Mesendoderm (in vitro differentiated cells): ENCODE results near the gene TNIP1.

ENCODE experiments used
- DNase-seq: peaks from one replicate; pipeline ENCODE4 v3.0.0; 2013
- H2AK5ac ChIP-seq: 2 replicates; pipeline ENCODE4 v1.6.1; 2013; ENCODE audit warnings: low read length, inconsistent platforms
- H2BK120ac ChIP-seq: 2 replicates; pipeline ENCODE4 v1.6.1; 2013; ENCODE audit warnings: low read depth, mild to moderate bottlenecking, low read length, moderate library complexity, mixed read lengths
- H2BK15ac ChIP-seq: replicated peaks from 2 replicates; pipeline ENCODE4 v1.6.1; 2013; ENCODE audit warnings: low read depth, mild to moderate bottlenecking, moderate library complexity
- H2BK5ac ChIP-seq: 2 replicates; pipeline ENCODE4 v1.6.1; 2013; ENCODE audit warnings: low read length, inconsistent platforms
- H3K18ac ChIP-seq: 2 replicates; pipeline ENCODE4 v1.6.1; 2013; ENCODE audit warnings: mild to moderate bottlenecking, low read length, mixed read lengths
- H3K23ac ChIP-seq: one replicate; pipeline ENCODE4 v1.6.1; 2013; ENCODE audit warnings: low read length
- H3K27ac ChIP-seq: 2 replicates; pipeline ENCODE4 v1.5.1; 2013; ENCODE audit warnings: low read depth, mild to moderate bottlenecking, inconsistent platforms, low read length, moderate library complexity
- H3K27me3 ChIP-seq: 2 replicates; pipeline ENCODE4 v1.6.1; 2013; ENCODE audit warnings: low read length, control low read depth, mild to moderate bottlenecking, inconsistent platforms; ENCODE audit not compliant: insufficient read depth, poor library complexity
- H3K36me3 ChIP-seq: 2 replicates; pipeline ENCODE4 v1.6.1; 2013; ENCODE audit warnings: low read length, inconsistent platforms; ENCODE audit not compliant: control insufficient read depth, insufficient read depth
- H3K4ac ChIP-seq: one replicate; pipeline ENCODE4 v1.6.1; 2013; ENCODE audit warnings: low read depth, mild to moderate bottlenecking, low read length, moderate library complexity
- H3K4me1 ChIP-seq: 2 replicates; pipeline ENCODE4 v1.6.1; 2013; ENCODE audit warnings: low read depth, low read length, inconsistent platforms; ENCODE audit not compliant: control insufficient read depth
- H3K4me2 ChIP-seq: 2 replicates; pipeline ENCODE4 v1.6.1; 2013; ENCODE audit warnings: low read length
- H3K4me3 ChIP-seq: 2 replicates; pipeline ENCODE4 v1.5.1; 2013; ENCODE audit warnings: mild to moderate bottlenecking, low read length
- H3K56ac ChIP-seq: one replicate; pipeline ENCODE4 v1.6.1; 2013; ENCODE audit warnings: low read length
- H3K79me1 ChIP-seq: 2 replicates; pipeline ENCODE4 v1.6.1; 2013; ENCODE audit warnings: low read length, inconsistent platforms
- H3K79me2 ChIP-seq: 2 replicates; pipeline ENCODE4 v1.6.1; 2013; ENCODE audit warnings: mild to moderate bottlenecking, low read length; ENCODE audit not compliant: control insufficient read depth, insufficient read depth
- H3K9ac ChIP-seq: 2 replicates; pipeline ENCODE4 v1.6.1; 2013; ENCODE audit warnings: low read length, inconsistent platforms
- H4K5ac ChIP-seq: one replicate; pipeline ENCODE4 v1.6.1; 2013; ENCODE audit warnings: low read length
- H4K8ac ChIP-seq: one replicate; pipeline ENCODE4 v1.6.1; 2013; ENCODE audit warnings: low read depth, mild to moderate bottlenecking, control low read depth, low read length, moderate library complexity
- WGBS: extraction: QIAGEN DNeasy Blood & Tissue Kit; methylation state at CpG from one replicate; pipeline ENCODE4 v1.1.7; 2013; ENCODE audit warnings: low lambda C conversion rate, missing lambda C conversion rate; ENCODE audit not compliant: insufficient coverage; ENCODE audit errors: extremely low coverage; 5-methylcytosine and 5-hydroxymethylcytosine counted together

The TNIP1 gene

DNA sequence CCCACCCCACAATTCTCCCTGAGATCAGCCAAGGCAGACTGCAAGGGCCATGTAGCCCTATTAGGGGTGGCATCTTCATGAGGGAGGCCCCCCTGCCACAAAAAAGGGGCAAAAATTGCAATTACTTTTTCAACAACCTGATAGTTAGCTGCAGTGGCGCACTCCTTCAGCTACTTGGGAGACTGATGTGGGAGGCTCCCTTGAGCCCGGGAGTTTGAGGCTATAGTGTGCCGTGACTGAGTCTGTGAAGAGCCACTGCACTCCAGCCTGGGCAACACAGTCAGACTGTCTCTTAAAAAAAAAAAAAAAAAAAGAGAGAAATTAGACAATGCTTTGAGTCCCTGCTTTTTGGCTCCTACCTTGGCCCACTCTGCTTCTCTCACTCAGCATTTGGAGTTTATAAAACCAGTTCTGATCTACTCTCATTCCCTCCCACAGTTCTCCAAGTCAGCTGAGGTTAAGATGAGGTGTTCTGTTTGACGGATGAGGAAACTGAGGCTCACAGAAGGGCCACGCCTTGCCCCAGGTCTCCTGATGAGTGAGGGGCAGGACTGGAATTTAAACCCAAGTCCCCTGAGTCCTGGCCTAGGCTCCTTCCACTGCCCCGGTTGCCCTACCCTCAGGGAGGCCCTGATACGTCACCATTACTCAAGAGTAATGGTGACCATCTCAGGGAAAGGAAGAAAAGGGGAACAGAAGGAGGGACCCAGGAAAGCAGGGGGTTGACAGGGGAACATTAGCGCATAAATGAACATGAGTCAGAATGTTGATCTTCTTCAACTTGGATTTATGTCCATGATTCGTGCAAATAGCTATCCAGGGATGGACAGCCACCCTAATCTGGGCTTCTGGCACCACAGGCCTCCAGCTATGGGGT lies 51.4 kb downstream of the TNIP1 start:
- no CpG with 5 or more reads among the region's 9 CpGs for WGBS

DNA sequence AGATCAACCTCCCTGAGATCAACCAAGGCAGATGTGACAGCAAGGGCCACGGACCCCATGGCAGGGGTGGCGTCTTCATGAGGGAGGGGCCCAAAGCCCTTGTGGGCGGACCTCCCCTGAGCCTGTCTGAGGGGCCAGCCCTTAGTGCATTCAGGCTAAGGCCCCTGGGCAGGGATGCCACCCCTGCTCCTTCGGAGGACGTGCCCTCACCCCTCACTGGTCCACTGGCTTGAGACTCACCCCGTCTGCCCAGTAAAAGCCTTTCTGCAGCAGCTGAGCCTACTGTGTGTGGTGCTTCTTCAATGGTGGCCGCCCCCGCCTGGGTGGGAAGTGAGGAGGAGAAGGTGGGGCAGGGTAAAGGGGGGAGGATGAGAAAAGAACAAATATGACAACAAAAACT lies 52.1 kb downstream of the TNIP1 start:
- H3K36me3 ChIP-seq = peaks cover 2% of the 10 kb centered on the region
- H4K5ac ChIP-seq = no peak overlapping the region
- no peak overlapping the region for H3K56ac ChIP-seq
- H2AK5ac ChIP-seq = no peak overlapping the region
- H3K18ac ChIP-seq = no peak overlapping the region
- no peak overlapping the region for H3K9ac ChIP-seq
- no peaks in the 10 kb centered on the region for H3K27me3 ChIP-seq
- WGBS = no CpG with 5 or more reads among the region's 8 CpGs
- no peaks in the 10 kb centered on the region for H3K79me1 ChIP-seq
- no peak overlapping the region for H2BK120ac ChIP-seq
- no peak overlapping the region for H2BK15ac ChIP-seq
- DNase-seq = no peak
- H3K4me1 ChIP-seq = no peaks in the 10 kb centered on the region
- H3K23ac ChIP-seq = no peak overlapping the region
- H3K4me2 ChIP-seq = no peak overlapping the region
- no peak overlapping the region for H3K4ac ChIP-seq
- no peak overlapping the region for H4K8ac ChIP-seq
- H2BK5ac ChIP-seq = no peak overlapping the region
- no peak overlapping the region for H3K27ac ChIP-seq
- no peaks in the 10 kb centered on the region for H3K79me2 ChIP-seq
- no peak overlapping the region for H3K4me3 ChIP-seq

More for the DNA sequence above, 51.4 kb downstream of the TNIP1 start:
- Histone ChIP-seq H3K18ac (no peak overlapping the region), H3K4ac (no peak overlapping the region), H4K5ac (no peak overlapping the region), H3K56ac (no peak overlapping the region), H3K4me2 (no peak overlapping the region), H3K79me2 (no peaks in the 10 kb centered on the region), H3K36me3 (peaks cover 2% of the 10 kb centered on the region), H3K23ac (no peak overlapping the region), H4K8ac (no peak overlapping the region), H2AK5ac (no peak overlapping the region), H2BK5ac (no peak overlapping the region), H2BK15ac (no peak overlapping the region), H3K4me3 (no peak overlapping the region), H3K27me3 (no peaks in the 10 kb centered on the region), H2BK120ac (no peak overlapping the region), H3K27ac (no peak overlapping the region), H3K79me1 (no peaks in the 10 kb centered on the region), H3K9ac (no peak overlapping the region), H3K4me1 (no peaks in the 10 kb centered on the region)
- DNase-seq = no peak

DNA sequence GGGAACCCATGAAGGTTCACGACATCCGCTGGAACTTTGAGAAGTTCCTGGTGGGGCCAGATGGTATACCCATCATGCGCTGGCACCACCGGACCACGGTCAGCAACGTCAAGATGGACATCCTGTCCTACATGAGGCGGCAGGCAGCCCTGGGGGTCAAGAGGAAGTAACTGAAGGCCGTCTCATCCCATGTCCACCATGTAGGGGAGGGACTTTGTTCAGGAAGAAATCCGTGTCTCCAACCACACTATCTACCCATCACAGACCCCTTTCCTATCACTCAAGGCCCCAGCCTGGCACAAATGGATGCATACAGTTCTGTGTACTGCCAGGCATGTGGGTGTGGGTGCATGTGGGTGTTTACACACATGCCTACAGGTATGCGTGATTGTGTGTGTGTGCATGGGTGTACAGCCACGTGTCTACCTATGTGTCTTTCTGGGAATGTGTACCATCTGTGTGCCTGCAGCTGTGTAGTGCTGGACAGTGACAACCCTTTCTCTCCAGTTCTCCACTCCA lies 52.8 kb downstream of the TNIP1 start:
- Histone ChIP-seq H3K27ac (no peak overlapping the region), H4K8ac (no peak overlapping the region), H3K4me3 (no peak overlapping the region), H3K23ac (no peak overlapping the region), H2BK5ac (no peak overlapping the region), H2BK15ac (no peak overlapping the region), H3K27me3 (no peaks in the 10 kb centered on the region), H3K4ac (no peak overlapping the region), H3K79me2 (no peaks in the 10 kb centered on the region), H3K4me2 (no peak overlapping the region), H2BK120ac (no peak overlapping the region), H3K79me1 (no peaks in the 10 kb centered on the region), H3K18ac (no peak overlapping the region), H3K4me1 (no peaks in the 10 kb centered on the region), H3K9ac (no peak overlapping the region), H3K56ac (no peak overlapping the region), H2AK5ac (no peak overlapping the region), H4K5ac (no peak overlapping the region), H3K36me3 (peaks cover 2% of the 10 kb centered on the region)
- WGBS = no CpG with 5 or more reads among the region's 11 CpGs
- no peak for DNase-seq

DNA sequence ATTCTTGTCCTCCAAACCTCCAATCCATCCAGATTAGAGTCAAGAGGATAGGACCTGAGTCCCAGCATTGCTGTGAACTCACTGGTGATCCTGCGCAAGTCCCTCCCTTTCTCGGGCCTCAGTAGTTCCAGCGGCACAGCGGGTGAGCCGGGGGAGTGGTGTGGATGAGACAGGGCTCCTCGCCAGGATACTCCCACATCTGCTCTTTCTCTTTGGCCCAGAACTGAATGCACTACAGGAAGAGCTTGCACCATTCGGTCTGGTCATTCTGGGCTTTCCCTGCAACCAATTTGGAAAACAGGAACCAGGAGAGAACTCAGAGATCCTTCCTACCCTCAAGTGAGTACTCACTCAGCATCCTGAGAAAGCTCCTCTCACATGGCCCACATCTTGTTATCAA lies 54.2 kb downstream of the TNIP1 start:
- no peak overlapping the region for H3K4ac ChIP-seq
- no peak for DNase-seq
- H3K27ac ChIP-seq = no peak overlapping the region
- no peaks in the 10 kb centered on the region for H3K27me3 ChIP-seq
- H3K4me3 ChIP-seq = no peak overlapping the region
- H2AK5ac ChIP-seq = no peak overlapping the region
- no peaks in the 10 kb centered on the region for H3K4me1 ChIP-seq
- H3K23ac ChIP-seq = no peak overlapping the region
- H4K5ac ChIP-seq = no peak overlapping the region
- H3K9ac ChIP-seq = no peak overlapping the region
- H4K8ac ChIP-seq = no peak overlapping the region
- H2BK15ac ChIP-seq = no peak overlapping the region
- H3K56ac ChIP-seq = no peak overlapping the region
- H2BK120ac ChIP-seq = no peak overlapping the region
- WGBS = no CpG with 5 or more reads among the region's 7 CpGs
- H3K18ac ChIP-seq = no peak overlapping the region
- H3K36me3 ChIP-seq = peaks cover 2% of the 10 kb centered on the region
- H3K79me1 ChIP-seq = no peaks in the 10 kb centered on the region
- no peak overlapping the region for H2BK5ac ChIP-seq
- H3K79me2 ChIP-seq = no peaks in the 10 kb centered on the region
- H3K4me2 ChIP-seq = no peak overlapping the region

DNA sequence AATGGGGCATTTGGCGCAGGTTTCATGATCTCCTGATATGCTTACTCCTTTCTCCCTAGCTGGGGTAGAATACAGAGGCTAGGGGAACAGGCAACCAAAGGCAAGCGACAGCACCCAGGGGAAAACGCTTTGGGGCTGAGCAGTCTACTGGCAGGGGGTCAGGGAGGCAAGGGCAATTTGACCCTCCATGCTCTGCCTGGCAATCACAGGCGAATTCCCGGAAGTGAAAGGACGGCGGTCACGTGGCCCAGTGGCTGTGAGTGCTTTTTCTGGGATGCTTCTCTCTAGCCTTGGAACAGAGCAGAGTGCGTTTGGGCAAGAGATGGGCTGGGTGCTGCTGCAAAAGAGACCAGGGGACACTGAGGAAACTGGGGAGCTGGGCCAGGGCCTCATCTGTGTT lies 54.7 kb downstream of the TNIP1 start:
- no peak for DNase-seq
- Histone ChIP-seq H4K5ac (no peak overlapping the region), H3K4me1 (peaks cover 1% of the 10 kb centered on the region), H3K9ac (no peak overlapping the region), H3K27ac (no peak overlapping the region), H3K4ac (no peak overlapping the region), H3K56ac (no peak overlapping the region), H3K18ac (no peak overlapping the region), H3K4me2 (no peak overlapping the region), H3K4me3 (no peak overlapping the region), H2BK120ac (no peak overlapping the region), H2BK15ac (no peak overlapping the region), H3K36me3 (peaks cover 2% of the 10 kb centered on the region), H3K79me1 (no peaks in the 10 kb centered on the region), H2BK5ac (no peak overlapping the region), H2AK5ac (no peak overlapping the region), H3K27me3 (no peaks in the 10 kb centered on the region), H3K79me2 (no peaks in the 10 kb centered on the region), H3K23ac (no peak overlapping the region), H4K8ac (no peak overlapping the region)
- no CpG with 5 or more reads among the region's 9 CpGs for WGBS
